Measurements from ENCODE around the gene GPER1.

DNA sequence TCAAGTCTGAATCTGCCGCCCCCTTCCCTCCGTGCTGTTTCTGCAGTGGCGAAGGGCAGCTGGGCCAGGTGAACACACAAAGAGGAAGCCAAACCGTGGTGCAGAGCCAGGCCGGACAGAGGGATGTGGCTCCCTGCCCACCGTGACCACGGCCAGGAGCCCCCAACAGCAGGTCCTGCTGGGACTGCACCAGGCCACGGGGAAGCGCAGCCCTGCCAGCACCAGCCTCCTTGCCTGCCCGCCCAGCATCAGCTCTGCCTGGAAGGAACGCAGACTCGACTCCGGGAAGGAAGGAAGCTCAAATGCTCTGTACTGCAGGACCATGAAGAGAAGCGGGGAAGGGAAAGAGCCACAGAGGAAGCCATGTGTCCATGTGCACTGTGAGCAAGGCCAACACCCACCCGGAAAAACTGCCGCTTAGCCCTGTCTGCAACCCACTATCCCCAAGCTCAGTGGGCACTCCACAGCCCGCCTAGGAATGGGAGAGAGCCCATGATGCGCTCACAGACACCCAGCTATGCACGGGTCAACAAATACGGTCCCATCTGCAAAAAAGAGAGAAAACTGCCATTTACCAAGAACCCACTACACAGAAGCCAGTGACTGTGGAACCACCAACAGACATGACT lies 19.0 kb downstream of the GPER1 start:
- TF ChIP-seq CTCF (IDR thresholded peaks at IDR 0.05) (no peak), EP300 (IDR thresholded peaks at IDR 0.05) (no peak), POLR2AphosphoS5 (IDR thresholded peaks at IDR 0.05) (no peak)
